D721Med (cell line): ENCODE data around the gene TSPAN33.
A peak's percentile ranks its signal among the peaks of the same experiment; 100 is the strongest.
"Not testable (repeated sequence)": the region's sequence is repeated elsewhere in the genome, so short reads cannot be mapped to it uniquely, and the experiment has no call there.

Experiments used
- DNase-seq: peaks from one replicate; pipeline ENCODE4 v3.0.0; 2011; ENCODE audit warnings: low spot score; ENCODE audit not compliant: insufficient read length
- FAIRE-seq: peaks from 2 replicates; lab custom pipeline; 2011; peaks lifted over from hg19 to GRCh38; lab: Jason Lieb, UNC
- TF ChIP-seq, protein P1 (sequence below): IDR thresholded peaks from 2 replicates; pipeline ENCODE4 v1.5.1; 2012; ENCODE audit warnings: mild to moderate bottlenecking, control low read depth; ENCODE audit not compliant: insufficient read depth; ENCODE audit errors: missing control alignments

TSPAN33 gene

DNA sequence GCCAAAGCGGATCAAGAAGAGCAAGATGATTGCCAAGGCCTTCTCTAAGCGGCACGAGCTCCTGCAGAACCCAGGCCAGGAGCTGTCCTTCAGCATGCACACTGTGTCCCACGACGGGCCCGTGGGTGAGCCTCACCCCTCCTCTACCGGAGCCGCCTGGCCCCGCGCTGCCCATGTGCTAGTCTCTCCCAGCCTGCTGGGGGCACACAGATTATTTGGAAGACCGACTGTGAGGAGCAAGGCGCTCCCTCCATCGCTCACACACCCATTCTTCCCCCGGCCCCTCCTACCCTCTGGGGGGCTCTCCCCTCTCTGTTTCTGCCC lies 66.4 kb downstream of the TSPAN33 start:
- DNase-seq (no peak), FAIRE-seq (no peak)
- TF ChIP-seq, protein P1, sequence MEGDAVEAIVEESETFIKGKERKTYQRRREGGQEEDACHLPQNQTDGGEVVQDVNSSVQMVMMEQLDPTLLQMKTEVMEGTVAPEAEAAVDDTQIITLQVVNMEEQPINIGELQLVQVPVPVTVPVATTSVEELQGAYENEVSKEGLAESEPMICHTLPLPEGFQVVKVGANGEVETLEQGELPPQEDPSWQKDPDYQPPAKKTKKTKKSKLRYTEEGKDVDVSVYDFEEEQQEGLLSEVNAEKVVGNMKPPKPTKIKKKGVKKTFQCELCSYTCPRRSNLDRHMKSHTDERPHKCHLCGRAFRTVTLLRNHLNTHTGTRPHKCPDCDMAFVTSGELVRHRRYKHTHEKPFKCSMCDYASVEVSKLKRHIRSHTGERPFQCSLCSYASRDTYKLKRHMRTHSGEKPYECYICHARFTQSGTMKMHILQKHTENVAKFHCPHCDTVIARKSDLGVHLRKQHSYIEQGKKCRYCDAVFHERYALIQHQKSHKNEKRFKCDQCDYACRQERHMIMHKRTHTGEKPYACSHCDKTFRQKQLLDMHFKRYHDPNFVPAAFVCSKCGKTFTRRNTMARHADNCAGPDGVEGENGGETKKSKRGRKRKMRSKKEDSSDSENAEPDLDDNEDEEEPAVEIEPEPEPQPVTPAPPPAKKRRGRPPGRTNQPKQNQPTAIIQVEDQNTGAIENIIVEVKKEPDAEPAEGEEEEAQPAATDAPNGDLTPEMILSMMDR, result no peak

DNA sequence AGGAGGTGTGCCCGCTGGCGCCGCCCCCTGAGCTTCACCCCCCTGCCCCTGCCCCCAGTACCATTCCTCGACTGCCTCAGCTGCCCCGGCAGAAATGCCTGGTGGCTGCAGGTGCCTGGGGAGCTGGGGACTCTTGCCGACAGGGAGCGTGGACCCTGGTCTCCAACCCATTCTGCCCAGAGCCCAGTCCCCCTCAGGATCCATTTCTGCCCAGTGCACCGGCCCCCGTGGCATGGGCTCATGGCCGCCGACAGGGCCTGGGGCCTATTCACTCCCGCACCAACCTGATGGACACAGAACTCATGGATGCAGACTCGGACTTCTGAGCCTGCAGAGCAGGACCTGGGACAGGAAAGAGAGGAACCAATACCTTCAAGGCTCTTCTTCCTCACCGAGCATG lies 67.6 kb downstream of the TSPAN33 start:
- DNase-seq (no peak), FAIRE-seq (no peak)
- TF ChIP-seq, protein P1, result no peak

DNA sequence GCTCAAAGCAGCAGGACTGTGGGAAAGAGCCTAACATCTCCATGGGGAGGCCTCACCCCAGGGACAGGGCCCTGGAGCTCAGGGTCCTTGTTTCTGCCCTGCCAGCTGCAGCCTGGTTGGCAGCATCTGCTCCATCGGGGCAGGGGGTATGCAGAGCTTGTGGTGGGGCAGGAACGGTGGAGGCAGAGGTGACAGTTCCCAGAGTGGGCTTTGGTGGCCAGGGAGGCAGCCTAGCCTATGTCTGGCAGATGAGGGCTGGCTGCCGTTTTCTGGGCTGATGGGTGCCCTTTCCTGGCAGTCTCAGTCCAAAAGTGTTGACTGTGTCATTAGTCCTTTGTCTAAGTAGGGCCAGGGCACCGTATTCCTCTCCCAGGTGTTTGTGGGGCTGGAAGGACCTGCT lies 68.1 kb downstream of the TSPAN33 start:
- TF ChIP-seq, protein P1, result no peak
- no peak for DNase-seq
- no peak for FAIRE-seq

DNA sequence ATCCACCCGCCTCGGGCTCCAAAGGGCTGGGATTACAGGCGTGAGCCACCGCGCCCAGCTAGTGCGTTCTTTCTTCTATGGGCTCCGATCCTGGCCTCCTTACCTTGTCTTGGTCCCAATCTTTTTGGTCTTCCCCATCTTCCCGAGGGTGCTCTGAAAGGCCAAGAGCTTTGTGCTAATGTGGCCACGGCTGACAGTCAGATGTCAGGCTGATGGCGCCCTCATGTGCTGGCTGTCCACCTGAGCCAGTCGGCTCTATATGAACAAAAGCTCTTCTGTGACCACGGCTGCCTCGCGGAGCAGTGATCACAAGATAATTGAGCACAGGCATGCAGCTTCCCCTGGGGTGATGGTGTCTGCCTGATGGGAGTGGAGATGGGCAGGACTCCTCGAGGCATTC lies 69.3 kb downstream of the TSPAN33 start:
- DNase-seq (no peak), FAIRE-seq (no peak)

DNA sequence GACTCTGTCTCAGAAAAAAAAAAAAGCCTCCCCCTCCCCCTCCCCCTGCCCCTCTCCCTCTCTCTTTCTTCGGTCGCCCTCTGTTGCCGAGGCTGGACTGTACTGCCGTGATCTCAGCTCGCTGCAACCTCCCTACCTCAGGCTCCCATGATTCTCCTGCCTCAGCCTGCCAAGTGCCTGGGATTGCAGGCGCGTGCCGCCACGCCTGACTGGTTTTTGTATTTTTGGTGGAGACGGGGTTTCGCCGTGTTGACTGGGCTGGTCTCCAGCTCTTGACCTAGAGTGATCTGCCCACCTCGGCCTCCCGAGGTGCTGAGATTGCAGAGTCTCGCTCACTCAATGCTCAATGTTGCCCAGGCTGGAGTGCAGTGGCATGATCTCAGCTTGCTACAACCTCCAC lies 71.2 kb downstream of the TSPAN33 start:
- not testable (repeated sequence) for FAIRE-seq, DNase-seq

More for the DNA sequence above, 69.3 kb downstream of the TSPAN33 start:
- TF ChIP-seq, protein P1, result no peak

DNA sequence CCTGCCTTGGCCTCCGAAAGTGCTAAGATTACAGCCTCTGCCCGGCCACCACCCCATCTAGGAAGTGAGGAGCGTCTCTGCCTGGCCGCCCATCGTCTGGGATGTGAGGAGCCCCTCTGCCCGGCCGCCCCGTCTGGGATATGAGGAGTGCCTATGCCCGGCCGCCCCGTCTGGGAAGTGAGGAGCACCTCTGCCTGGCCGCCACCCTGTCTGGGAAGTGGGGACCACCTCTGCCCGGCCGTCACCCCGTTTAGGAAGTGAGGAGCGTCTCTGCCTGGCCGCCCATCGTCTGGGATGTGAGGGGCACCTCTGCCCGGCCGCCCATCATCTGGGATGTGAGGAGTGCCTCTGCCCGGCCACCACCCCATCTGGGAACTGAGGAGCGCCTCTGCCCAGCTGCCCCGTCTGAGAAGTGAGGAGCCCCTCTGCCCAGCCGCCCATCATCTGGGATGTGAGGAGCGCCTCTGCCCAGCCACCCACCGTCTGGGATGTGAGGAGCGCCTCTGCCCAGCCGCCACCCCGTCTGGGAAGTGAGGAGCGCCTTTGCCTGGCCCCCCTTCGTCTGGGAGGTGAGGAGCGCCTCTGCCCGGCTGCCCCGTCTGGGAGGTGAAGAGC lies 71.7 kb downstream of the TSPAN33 start:
- FAIRE-seq, DNase-seq: not testable (repeated sequence)

DNA sequence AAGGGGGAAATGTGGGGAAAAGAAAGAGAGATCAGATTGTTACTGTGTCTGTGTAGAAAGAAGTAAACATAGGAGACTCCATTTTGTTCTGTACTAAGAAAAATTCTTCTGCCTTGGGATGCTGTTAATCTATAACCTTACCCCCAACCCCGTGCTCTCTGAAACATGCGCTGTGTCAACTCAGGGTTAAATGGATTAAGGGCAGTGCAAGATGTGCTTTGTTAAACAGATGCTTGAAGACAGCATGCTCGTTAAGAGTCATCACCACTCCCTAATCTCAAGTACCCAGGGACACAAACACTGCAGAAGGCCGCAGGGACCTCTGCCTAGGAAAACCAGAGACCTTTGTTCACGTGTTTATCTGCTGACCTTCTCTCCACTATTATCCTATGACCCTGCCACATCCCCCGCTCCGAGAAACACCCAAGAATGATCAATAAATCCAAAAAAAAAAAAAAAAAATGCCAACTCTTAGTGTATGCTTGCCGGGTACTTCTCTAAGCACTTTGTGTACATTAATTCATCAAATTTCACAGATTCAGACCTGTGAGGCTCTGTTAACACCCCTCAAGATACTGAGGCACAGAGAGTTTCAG lies 72.4 kb downstream of the TSPAN33 start:
- DNase-seq, FAIRE-seq: not testable (repeated sequence)

DNA sequence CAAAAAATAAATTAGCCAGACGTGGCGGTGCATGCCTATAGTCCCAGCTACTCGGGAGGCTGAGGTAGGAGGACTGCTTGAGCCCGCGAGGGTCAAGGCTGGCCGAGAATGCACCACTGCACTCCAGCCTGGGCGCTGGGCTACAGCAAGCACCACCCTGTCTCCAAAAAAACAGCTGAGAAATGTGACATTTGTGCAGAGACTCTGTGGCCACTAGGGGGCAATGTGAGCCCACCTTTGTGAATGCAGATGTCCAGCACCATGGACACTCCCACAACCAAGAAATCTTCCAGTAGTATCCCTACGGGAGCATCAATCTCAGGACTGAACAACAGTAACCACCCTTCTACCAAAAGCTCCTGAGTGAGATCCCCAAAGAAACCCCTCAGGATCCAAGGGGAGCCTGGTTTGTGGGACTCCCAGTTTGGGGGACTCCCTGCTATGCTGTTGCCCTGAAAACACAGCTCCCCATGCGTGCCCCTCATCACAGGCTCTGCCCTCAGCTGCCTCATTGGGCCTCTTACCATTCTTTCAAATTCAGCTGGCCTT lies 74.1 kb downstream of the TSPAN33 start:
- FAIRE-seq (peak; percentile 82), DNase-seq (peak; percentile 82)
- TF ChIP-seq, protein P1, result peak; percentile 98

DNA sequence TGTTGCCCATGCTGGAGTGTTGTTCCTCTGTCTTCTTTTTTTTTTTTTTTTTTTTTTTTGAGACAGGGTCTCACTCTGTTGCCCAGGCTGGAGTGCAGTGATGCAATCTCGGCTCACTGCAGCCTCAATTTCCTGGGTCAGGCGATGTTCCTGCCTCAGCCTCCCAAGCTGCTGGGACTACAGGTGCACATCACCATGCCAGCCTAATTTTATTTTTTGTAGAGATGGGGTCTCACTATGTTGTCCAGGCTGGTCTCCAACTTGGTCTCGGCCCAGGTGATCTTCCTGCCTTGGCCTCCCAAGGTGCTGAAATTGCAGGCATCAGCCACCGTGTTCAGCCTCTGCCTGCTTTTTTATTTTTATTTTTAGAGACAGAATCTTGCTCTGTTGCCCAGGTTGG lies 74.7 kb downstream of the TSPAN33 start:
- not testable (repeated sequence) for FAIRE-seq, DNase-seq
